Glutamatergic neuron (in vitro differentiated cells): Measurements from ENCODE around the gene LST1. TPM values are rescaled to one million over a fixed set of nuclear protein-coding genes. Genes with fewer than 3 reads are reported as not detected.
A peak's percentile ranks its signal among the peaks of the same experiment; 100 is the strongest.
"Not testable (repeated sequence)": the region's sequence is repeated elsewhere in the genome, so short reads cannot be mapped to it uniquely, and the experiment has no call there.

Experiments
- DNase-seq: peaks from one replicate; pipeline ENCODE4 v3.0.0; 2022
- H3K27ac Mint-ChIP-seq: one replicate; pipeline ENCODE4 v1.8.0; 2020; ENCODE audit warnings: mild to moderate bottlenecking, mixed read lengths, inconsistent platforms; ENCODE audit not compliant: unreplicated experiment
- H3K27me3 Mint-ChIP-seq: one replicate; pipeline ENCODE4 v1.8.0; 2020; ENCODE audit warnings: mild to moderate bottlenecking, moderate library complexity, mixed read lengths, inconsistent platforms; ENCODE audit not compliant: unreplicated experiment
- H3K36me3 Mint-ChIP-seq: one replicate; pipeline ENCODE4 v1.8.0; 2020; ENCODE audit warnings: mild to moderate bottlenecking, mixed read lengths, inconsistent platforms; ENCODE audit not compliant: unreplicated experiment
- H3K4me1 Mint-ChIP-seq: one replicate; pipeline ENCODE4 v1.8.0; 2020; ENCODE audit warnings: mild to moderate bottlenecking, low read depth, mixed read lengths, inconsistent platforms; ENCODE audit not compliant: unreplicated experiment
- H3K4me3 Mint-ChIP-seq: one replicate; pipeline ENCODE4 v1.8.0; 2020; ENCODE audit warnings: mild to moderate bottlenecking, mixed read lengths, inconsistent platforms; ENCODE audit not compliant: unreplicated experiment
- H3K9me3 Mint-ChIP-seq: one replicate; pipeline ENCODE4 v1.8.0; 2020; ENCODE audit warnings: mild to moderate bottlenecking, moderate library complexity, mixed read lengths, inconsistent platforms; ENCODE audit not compliant: unreplicated experiment
- CTCF ChIP-seq: fragments of 200-600 bp; sonication (generic); IDR thresholded peaks from one replicate; pipeline ENCODE4 v1.5.0; 2021; ENCODE audit not compliant: partially characterized antibody, unreplicated experiment
- total RNA-seq: library from RNA; stranded (reverse); fragmentation: NEBNext Ultra II Directional; extraction: Animal tissue kit (Norgen Biotek cat#: 25700); gene quantifications from one replicate; pipeline ENCODE4 v1.2.1, GENCODE V29; 2021; ENCODE audit not compliant: unreplicated experiment

Gene LST1
- total RNA-seq, 1 donor from 2014 or later, result not detected

- Mint-ChIP-seq H3K4me1 (peaks cover 9% of the 10 kb centered on the region), H3K9me3 (peaks cover 3% of the 10 kb centered on the region), H3K36me3 (no peaks in the 10 kb centered on the region), H3K27me3 (peaks cover 3% of the 10 kb centered on the region), H3K27ac (no peak overlapping the region), H3K4me3 (peak overlapping the region; percentile 22)
- no peak for DNase-seq
- no peak for TF ChIP-seq CTCF
Measured at GRCh38 chr6:31587791-31588777, 2.0 kb downstream of the LST1 start.

- peak; percentile 45 for DNase-seq
- Mint-ChIP-seq H3K27me3 (peaks cover 3% of the 10 kb centered on the region), H3K4me1 (peaks cover 9% of the 10 kb centered on the region), H3K9me3 (peaks cover 4% of the 10 kb centered on the region), H3K4me3 (peak overlapping the region; percentile 58), H3K36me3 (no peaks in the 10 kb centered on the region), H3K27ac (peak overlapping the region; percentile 69)
- no peak for TF ChIP-seq CTCF
Measured at GRCh38 chr6:31588871-31589650, 3.0 kb downstream of the LST1 start.

- not testable (repeated sequence) for H3K9me3 Mint-ChIP-seq, H3K27me3 Mint-ChIP-seq, H3K4me3 Mint-ChIP-seq, H3K36me3 Mint-ChIP-seq, H3K4me1 Mint-ChIP-seq, DNase-seq
- H3K27ac Mint-ChIP-seq, result peak overlapping the region; percentile 52
Measured at GRCh38 chr6:31590691-31591090, 4.6 kb downstream of the LST1 start.

- no peak for DNase-seq
- Mint-ChIP-seq H3K36me3 (no peaks in the 10 kb centered on the region), H3K4me1 (peaks cover 9% of the 10 kb centered on the region), H3K27ac (no peak overlapping the region), H3K27me3 (no peaks in the 10 kb centered on the region), H3K9me3 (peaks cover 2% of the 10 kb centered on the region), H3K4me3 (no peak overlapping the region)
- TF ChIP-seq CTCF, result no peak
Measured at GRCh38 chr6:31592396-31592771, 6.3 kb downstream of the LST1 start.

- TF ChIP-seq CTCF, result peak; percentile 61
- Mint-ChIP-seq H3K36me3 (no peaks in the 10 kb centered on the region), H3K4me3 (no peak overlapping the region), H3K4me1 (peaks cover 4% of the 10 kb centered on the region), H3K27me3 (no peaks in the 10 kb centered on the region), H3K9me3 (peaks cover 2% of the 10 kb centered on the region), H3K27ac (no peak overlapping the region)
- no peak for DNase-seq
Measured at GRCh38 chr6:31597006-31597405, 10.9 kb downstream of the LST1 start.
